ENCODE results near the gene TRAF3.

DNA sequence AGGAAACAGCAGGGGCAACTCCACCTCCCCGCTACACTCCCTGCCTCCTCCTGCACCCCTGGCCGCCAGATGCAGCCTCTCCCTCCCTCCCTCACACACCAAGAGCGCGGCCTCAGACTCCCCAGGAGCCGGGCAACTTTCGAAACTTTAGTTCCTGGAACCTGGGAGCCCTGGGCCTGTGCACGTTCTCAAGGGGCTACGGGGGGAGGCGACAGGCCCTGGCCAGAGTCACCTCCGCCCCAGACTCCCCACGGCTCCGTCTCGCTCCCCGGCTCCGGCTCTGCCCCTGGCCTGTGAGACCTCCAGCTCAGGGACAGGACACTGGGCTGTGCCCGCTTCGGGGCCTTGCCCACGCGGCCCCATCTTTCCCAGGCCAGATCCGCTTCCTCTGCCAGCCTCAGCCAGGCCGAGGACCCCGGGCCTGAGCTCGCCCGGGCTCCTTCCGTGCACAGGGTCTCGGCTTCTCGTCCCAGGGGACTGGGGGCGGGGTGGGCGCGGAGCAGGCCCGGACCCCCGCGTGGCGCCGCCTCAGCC lies 150.7 kb downstream of the TRAF3 start:
- TF ChIP-seq, protein P1, sequence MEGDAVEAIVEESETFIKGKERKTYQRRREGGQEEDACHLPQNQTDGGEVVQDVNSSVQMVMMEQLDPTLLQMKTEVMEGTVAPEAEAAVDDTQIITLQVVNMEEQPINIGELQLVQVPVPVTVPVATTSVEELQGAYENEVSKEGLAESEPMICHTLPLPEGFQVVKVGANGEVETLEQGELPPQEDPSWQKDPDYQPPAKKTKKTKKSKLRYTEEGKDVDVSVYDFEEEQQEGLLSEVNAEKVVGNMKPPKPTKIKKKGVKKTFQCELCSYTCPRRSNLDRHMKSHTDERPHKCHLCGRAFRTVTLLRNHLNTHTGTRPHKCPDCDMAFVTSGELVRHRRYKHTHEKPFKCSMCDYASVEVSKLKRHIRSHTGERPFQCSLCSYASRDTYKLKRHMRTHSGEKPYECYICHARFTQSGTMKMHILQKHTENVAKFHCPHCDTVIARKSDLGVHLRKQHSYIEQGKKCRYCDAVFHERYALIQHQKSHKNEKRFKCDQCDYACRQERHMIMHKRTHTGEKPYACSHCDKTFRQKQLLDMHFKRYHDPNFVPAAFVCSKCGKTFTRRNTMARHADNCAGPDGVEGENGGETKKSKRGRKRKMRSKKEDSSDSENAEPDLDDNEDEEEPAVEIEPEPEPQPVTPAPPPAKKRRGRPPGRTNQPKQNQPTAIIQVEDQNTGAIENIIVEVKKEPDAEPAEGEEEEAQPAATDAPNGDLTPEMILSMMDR (IDR thresholded peaks at IDR 0.05), result no peak
- TF ChIP-seq POLR2A (IDR thresholded peaks at IDR 0.05), result no peak
